ENCODE data around the gene ZNF74.
"Not testable (repeated sequence)": the region's sequence is repeated elsewhere in the genome, so short reads cannot be mapped to it uniquely, and the experiment has no call there.

The ZNF74 gene

GRCh38 chr22:20450551-20450906 lies 56.6 kb downstream of the ZNF74 start:
- DNase-seq: no peak

GRCh38 chr22:20451129-20451778 lies 57.3 kb downstream of the ZNF74 start:
- not testable (repeated sequence) for DNase-seq

GRCh38 chr22:20451920-20452319 lies 58.0 kb downstream of the ZNF74 start:
- DNase-seq: no peak

- DNase-seq: no peak
These were observed 59.3 kb downstream of the ZNF74 start for GRCh38 chr22:20453222-20453621.

GRCh38 chr22:20455709-20456063 lies 61.7 kb downstream of the ZNF74 start:
- DNase-seq: no peak

- peak; percentile 81 for DNase-seq
These were observed 62.2 kb downstream of the ZNF74 start for GRCh38 chr22:20456064-20456721.

GRCh38 chr22:20456722-20457076 lies 62.7 kb downstream of the ZNF74 start:
- no peak for DNase-seq

- DNase-seq: no peak
These were observed 63.7 kb downstream of the ZNF74 start for GRCh38 chr22:20457506-20458240.
